GM18858 (cell line): ENCODE data around the gene FIP1L1.

Source experiments
- ATAC-seq: cut with Tn5 transposase; IDR thresholded peaks from one replicate; pipeline ENCODE4 v1.9.1; 2021; ENCODE audit not compliant: unreplicated experiment

The FIP1L1 gene

DNA sequence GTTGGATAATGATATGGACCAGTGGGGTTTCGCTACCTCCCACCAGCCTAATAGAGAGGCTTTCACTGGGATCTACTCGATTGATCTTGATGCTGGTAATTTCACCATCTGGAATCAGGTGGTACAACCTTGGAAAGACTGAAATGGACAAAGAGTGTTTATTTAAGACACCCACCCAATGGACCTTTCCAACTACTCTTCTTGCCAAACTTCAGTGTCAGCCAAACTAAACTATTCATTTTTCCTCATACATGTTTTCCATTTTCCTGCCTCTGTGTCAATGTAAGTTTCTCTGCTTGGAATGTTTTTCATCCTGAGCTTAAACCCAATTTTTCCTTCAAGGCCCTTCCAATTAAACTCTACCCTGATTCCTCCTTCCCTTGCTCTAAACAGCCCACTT is 121.3 kb downstream of the FIP1L1 start:
- no peak for ATAC-seq

GRCh38 chr4:53499791-53500190 is 122.3 kb downstream of the FIP1L1 start:
- no peak for ATAC-seq

DNA sequence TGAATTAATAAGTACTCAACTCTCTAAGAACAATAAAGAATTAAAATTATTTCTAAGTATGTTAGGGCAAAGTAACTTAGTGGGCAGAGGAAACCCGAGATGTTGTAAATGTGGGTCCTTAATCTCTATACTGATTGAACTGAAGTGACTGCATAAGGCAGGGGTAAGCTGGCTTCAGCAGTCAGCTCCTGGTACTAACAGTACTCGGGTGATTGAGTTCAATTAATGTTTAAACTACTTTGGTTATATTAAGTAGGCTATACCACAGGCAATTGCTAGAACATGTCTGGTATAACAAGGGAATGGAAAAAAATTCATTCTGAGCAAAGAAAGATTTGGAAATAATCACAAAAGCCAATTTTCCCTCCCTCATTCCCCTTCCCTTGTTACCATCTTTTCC is 123.1 kb downstream of the FIP1L1 start:
- no peak for ATAC-seq

DNA sequence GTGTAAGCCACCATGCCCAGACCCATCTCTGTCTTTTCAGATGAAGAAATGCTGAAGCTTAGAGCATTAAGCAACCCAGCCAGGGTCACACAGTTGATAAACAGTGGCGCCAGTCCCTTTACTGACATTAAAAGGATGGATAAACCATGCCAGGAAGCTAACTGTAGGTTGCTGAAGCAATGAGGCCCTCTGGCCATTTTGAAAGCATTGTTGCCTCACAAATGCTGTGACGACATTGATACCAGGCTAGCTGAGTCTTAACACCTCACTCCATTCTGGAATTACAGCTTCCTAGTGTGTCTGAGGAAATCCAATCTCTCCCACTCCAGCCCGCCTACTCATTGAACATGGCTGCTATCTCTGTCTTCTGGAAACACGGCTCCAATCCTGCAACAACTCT is 124.1 kb downstream of the FIP1L1 start:
- no peak for ATAC-seq

DNA sequence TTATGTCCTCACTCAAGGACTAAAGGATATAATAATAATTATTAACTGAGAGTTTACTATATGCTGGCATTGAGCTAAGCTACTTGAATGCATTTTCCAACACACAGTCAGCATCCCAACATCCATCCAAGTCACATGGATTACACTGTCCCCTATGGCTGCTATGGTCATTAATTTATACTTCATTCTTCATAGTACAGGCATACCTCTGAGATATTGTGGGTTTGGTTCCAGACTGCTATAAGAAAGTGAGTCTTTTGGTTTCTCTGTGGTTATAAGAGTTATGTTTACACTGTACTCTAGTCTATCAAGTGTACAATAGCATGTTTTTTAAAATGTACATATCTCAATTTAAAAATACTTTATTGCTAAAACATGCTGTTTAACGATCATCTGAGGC is 124.7 kb downstream of the FIP1L1 start:
- no peak for ATAC-seq

GRCh38 chr4:53505947-53506346 is 128.5 kb downstream of the FIP1L1 start:
- ATAC-seq: no peak

- ATAC-seq: no peak
Measured at GRCh38 chr4:53507058-53507457, 129.6 kb downstream of the FIP1L1 start.

- ATAC-seq: no peak
Measured at GRCh38 chr4:53507671-53508286, 130.3 kb downstream of the FIP1L1 start.

DNA sequence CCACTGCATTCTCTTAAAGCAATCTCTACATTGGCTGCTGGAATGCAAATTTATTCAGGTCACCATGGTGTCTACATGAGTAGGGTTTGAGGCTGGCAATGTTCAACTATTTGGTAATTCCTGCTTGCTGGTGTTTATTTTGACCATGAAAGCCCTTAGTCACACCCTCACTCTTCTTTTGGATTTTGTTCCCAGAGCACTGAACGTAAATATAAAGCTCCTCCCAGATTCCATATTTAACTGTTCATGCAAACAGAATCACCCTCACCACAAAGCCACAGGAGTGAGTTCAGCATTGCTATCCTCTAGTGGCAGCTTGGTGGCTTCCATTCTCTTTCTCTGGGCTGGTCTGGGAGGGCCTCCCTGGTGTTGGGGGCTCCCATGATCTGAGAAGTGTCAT is 131.0 kb downstream of the FIP1L1 start:
- no peak for ATAC-seq

DNA sequence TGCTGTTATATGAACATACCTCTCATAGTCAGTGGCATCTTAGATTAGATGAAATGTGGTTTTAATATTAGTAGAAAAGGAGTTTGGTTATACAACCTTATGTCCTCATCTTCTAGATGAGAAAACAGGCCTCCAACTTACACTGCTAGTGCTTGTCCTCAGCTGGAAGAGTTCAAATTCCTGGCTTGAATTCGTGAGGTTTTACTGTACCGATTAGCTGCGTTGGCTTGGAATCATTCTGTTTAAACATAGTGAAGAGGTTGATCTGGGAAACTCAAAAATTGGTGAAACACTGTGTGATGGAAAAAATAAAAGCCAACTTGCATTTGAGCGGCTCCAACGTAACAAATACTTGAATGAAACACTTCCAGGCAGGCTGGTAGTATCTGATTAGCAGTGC is 132.9 kb downstream of the FIP1L1 start:
- ATAC-seq: no peak
